ENCODE results near the gene LGR6. TPM values are rescaled to one million over a fixed set of nuclear protein-coding genes. Genes with fewer than 3 reads are reported as not detected.

LGR6 gene
- total and polyA plus RNA-seq, 2 of the 8 experiments (the other 6 are each of a cell fraction or from before 2014, with no cell fraction given): 0.50 to 1.0 TPM

GRCh38 chr1:202255343-202255742, 61.7 kb downstream of the LGR6 start (continued):
- TF ChIP-seq CHD7 (IDR thresholded peaks at IDR 0.05; ENCODE audit: insufficient replicate concordance, low read length): no peak
- TF ChIP-seq BACH1 (IDR thresholded peaks at IDR 0.05; ENCODE audit: low read length): no peak
- no peak for TF ChIP-seq CTBP2 (IDR thresholded peaks at IDR 0.05; ENCODE audit: borderline replicate concordance, insufficient read depth, insufficient read length, low read length)
- no peak for TF ChIP-seq CHD1 (IDR thresholded peaks at IDR 0.05; ENCODE audit: low read depth, low read length)
- TF ChIP-seq BCL11A (IDR thresholded peaks at IDR 0.05; ENCODE audit: low read depth in 2 of 2, low read length in 2 of 2): no peak
- TF ChIP-seq RNF2 (IDR thresholded peaks at IDR 0.05; ENCODE audit: borderline replicate concordance, low read depth, low read length, missing control alignments, poor library complexity, severe bottlenecking): no peak
- TF ChIP-seq, protein P1, sequence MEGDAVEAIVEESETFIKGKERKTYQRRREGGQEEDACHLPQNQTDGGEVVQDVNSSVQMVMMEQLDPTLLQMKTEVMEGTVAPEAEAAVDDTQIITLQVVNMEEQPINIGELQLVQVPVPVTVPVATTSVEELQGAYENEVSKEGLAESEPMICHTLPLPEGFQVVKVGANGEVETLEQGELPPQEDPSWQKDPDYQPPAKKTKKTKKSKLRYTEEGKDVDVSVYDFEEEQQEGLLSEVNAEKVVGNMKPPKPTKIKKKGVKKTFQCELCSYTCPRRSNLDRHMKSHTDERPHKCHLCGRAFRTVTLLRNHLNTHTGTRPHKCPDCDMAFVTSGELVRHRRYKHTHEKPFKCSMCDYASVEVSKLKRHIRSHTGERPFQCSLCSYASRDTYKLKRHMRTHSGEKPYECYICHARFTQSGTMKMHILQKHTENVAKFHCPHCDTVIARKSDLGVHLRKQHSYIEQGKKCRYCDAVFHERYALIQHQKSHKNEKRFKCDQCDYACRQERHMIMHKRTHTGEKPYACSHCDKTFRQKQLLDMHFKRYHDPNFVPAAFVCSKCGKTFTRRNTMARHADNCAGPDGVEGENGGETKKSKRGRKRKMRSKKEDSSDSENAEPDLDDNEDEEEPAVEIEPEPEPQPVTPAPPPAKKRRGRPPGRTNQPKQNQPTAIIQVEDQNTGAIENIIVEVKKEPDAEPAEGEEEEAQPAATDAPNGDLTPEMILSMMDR (IDR thresholded peaks at IDR 0.05; ENCODE audit: control extremely low read depth in 1 of 3, insufficient read depth in 1 of 3, low read depth in 1 of 3, low read length in 3 of 3): no peak
- TF ChIP-seq TBP (IDR thresholded peaks at IDR 0.05; ENCODE audit: low read depth, low read length): no peak
- no peak for TF ChIP-seq FOSL1 (IDR thresholded peaks at IDR 0.05; ENCODE audit: insufficient read depth, low read depth, low read length)
